MCF 10A (cell line): ENCODE results near the gene PLP1. TPM values are rescaled to one million over a fixed set of nuclear protein-coding genes. Genes with fewer than 3 reads are reported as not detected.
"Not testable (repeated sequence)": the region's sequence is repeated elsewhere in the genome, so short reads cannot be mapped to it uniquely, and the experiment has no call there.

ENCODE experiments used
- BruUV-seq: library from RNA; stranded (reverse); fragments of 400-500 nt; replicated peaks from 2 replicates; lab custom pipeline; 2021; lab: Mats Ljungman, UMichigan
- CTCF ChIA-PET: fragments of 300-600 bp; sonication (Branson Sonifier 250); formaldehyde crosslinking; extraction: SDS; loops from one replicate; lab custom pipeline; 2021; ENCODE audit warnings: antibody characterized with exemption, inconsistent platforms; lab: Yijun Ruan, JAX
- POLR2A ChIA-PET: fragments of 300-600, 350-650 bp; sonication (Branson Sonifier 250); formaldehyde crosslinking; extraction: SDS; loops from one replicate; lab custom pipeline; 2020; ENCODE audit warnings: antibody characterized with exemption, inconsistent platforms; lab: Yijun Ruan, JAX
- DNase-seq: peaks from one replicate; pipeline ENCODE4 v3.0.0-alpha.2; 2018; ENCODE audit not compliant: unreplicated experiment
- H3K27ac Mint-ChIP-seq: one replicate; pipeline ENCODE4 v1.8.0; 2022; ENCODE audit warnings: mild to moderate bottlenecking, low read depth, mixed read lengths; ENCODE audit not compliant: unreplicated experiment
- H3K27me3 Mint-ChIP-seq: one replicate; pipeline ENCODE4 v1.8.0; 2022; ENCODE audit warnings: mixed read lengths; ENCODE audit not compliant: insufficient read depth, unreplicated experiment
- H3K36me3 Mint-ChIP-seq: one replicate; pipeline ENCODE4 v1.8.0; 2022; ENCODE audit warnings: mild to moderate bottlenecking, moderate library complexity, mixed read lengths; ENCODE audit not compliant: insufficient read depth, unreplicated experiment
- H3K4me1 Mint-ChIP-seq: one replicate; pipeline ENCODE4 v1.8.0; 2022; ENCODE audit warnings: mixed read lengths; ENCODE audit not compliant: insufficient read depth, unreplicated experiment
- H3K4me3 Mint-ChIP-seq: one replicate; pipeline ENCODE4 v1.8.0; 2022; ENCODE audit warnings: mild to moderate bottlenecking, moderate library complexity, mixed read lengths; ENCODE audit not compliant: unreplicated experiment
- H3K9me3 Mint-ChIP-seq: one replicate; pipeline ENCODE4 v1.8.0; 2022; ENCODE audit warnings: mixed read lengths; ENCODE audit not compliant: unreplicated experiment
- intact Hi-C: fragments of 100-400 bp; cut with micrococcal nuclease; formaldehyde crosslinking; loops from 2 replicates; pipeline ENCODE4 v1.14.1; 2022
- total RNA-seq: library from RNA; stranded (reverse); gene quantifications from 2 replicates; pipeline ENCODE4 v1.2.3, GENCODE V29; 2022
- TF ChIP-seq, protein P1 (sequence below): fragments of 200-600 bp; IDR thresholded peaks from one replicate; pipeline ENCODE4 v1.8.0; 2022; ENCODE audit warnings: antibody characterized with exemption, mild to moderate bottlenecking; ENCODE audit not compliant: unreplicated experiment

Gene PLP1
- total RNA-seq, 1 experiment from 2014 or later, result not detected

DNA sequence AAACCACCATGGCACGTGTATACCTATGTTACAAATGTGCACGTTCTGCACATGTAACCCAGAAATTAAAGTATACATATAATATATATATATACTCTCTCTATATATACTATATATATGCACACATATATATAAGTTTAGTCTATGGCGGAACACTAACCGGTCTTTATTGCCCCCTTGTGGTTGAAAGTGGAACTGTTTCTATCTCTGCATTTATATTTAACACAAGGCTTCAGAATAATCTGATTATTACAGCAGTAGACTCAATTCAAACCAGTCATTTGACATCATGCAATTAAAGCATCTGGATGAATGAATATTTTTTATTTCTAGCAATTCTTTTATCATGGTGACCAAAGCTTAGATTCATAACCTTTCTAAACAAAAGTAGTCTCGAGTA is 40.9 kb downstream of the PLP1 start:
- intact Hi-C loops, result loop anchor here (1.0 to 2.0 kb wide), 3 partner anchors 129 to 329 kb away; no protein-coding TSS in a partner anchor
- CTCF ChIA-PET, result interaction anchor here (1.0 to 1.5 kb wide), 3 partner anchors 9 to 127 kb away, joined by 3 to 6 read pairs (median 5); no protein-coding TSS in a partner anchor
- TF ChIP-seq, protein P1, sequence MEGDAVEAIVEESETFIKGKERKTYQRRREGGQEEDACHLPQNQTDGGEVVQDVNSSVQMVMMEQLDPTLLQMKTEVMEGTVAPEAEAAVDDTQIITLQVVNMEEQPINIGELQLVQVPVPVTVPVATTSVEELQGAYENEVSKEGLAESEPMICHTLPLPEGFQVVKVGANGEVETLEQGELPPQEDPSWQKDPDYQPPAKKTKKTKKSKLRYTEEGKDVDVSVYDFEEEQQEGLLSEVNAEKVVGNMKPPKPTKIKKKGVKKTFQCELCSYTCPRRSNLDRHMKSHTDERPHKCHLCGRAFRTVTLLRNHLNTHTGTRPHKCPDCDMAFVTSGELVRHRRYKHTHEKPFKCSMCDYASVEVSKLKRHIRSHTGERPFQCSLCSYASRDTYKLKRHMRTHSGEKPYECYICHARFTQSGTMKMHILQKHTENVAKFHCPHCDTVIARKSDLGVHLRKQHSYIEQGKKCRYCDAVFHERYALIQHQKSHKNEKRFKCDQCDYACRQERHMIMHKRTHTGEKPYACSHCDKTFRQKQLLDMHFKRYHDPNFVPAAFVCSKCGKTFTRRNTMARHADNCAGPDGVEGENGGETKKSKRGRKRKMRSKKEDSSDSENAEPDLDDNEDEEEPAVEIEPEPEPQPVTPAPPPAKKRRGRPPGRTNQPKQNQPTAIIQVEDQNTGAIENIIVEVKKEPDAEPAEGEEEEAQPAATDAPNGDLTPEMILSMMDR, result peak; percentile 68
- Mint-ChIP-seq H3K9me3 (no peaks in the 10 kb centered on the region), H3K4me3 (no peak overlapping the region), H3K36me3 (no peaks in the 10 kb centered on the region), H3K4me1 (no peaks in the 10 kb centered on the region), H3K27me3 (peaks cover 36% of the 10 kb centered on the region), H3K27ac (no peak overlapping the region)
- DNase-seq, result peak; percentile 66
- POLR2A ChIA-PET, result no interaction called here
- BruUV-seq, result no TSS peak

DNA sequence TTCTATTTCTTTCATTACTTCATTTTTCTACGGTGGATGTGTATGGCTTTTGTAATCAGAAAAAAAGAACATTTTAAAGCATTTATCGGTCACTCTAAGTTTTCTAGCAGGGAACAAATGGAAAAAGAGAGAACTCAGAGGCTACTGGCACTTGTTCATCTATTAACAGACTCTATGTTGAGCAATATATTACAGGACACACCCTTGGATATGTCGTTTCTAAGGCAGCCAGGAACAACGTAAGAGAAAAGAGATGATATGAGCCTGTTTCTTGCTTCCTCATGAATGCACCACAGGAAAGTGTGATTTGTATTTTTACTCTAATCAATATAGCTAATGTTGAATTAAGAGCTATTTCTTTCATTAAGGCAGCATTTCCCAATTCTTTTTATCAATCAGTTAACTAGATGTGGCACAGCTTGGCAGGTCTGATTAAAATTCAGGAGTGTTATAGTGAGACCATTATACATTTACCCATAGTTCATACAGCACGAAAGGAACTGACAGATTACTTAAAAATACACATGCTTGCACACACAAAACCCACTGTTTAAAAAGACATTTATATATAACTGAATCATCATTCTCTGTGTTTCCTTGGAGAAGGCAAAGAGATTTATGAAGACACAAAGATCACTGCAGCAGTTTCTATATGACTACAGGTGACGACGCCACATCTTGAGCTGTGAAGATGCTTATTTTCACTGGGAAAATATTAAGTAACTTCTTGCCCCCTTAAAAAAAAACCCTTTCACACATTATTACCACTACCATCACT is 42.4 kb downstream of the PLP1 start:
- H3K4me1 Mint-ChIP-seq, result no peaks in the 10 kb centered on the region
- H3K36me3 Mint-ChIP-seq, result no peaks in the 10 kb centered on the region
- ChIA-PET POLR2A (no interaction called here), CTCF (interaction anchor here (0.6 to 1.0 kb wide), 3 partner anchors 26 to 315 kb away, joined by 3 to 7 read pairs (median 4); no protein-coding TSS in a partner anchor)
- TF ChIP-seq, protein P1, result no peak
- peaks cover 24% of the 10 kb centered on the region for H3K27me3 Mint-ChIP-seq
- H3K4me3 Mint-ChIP-seq, result no peak overlapping the region
- H3K27ac Mint-ChIP-seq, result no peak overlapping the region
- intact Hi-C loops, result no loop called here
- no peaks in the 10 kb centered on the region for H3K9me3 Mint-ChIP-seq
- DNase-seq, result no peak
- BruUV-seq, result no TSS peak

GRCh38 chrX:103820802-103821201 is 44.2 kb downstream of the PLP1 start:
- DNase-seq, H3K27ac Mint-ChIP-seq, BruUV-seq, POLR2A ChIA-PET, H3K9me3 Mint-ChIP-seq, H3K4me3 Mint-ChIP-seq, H3K36me3 Mint-ChIP-seq, H3K4me1 Mint-ChIP-seq, intact Hi-C loops: not testable (repeated sequence)
- CTCF ChIA-PET, result interaction anchor here (1.1 kb wide), 1 partner anchor 609 kb away, joined by 3 read pairs; no protein-coding TSS in a partner anchor
- H3K27me3 Mint-ChIP-seq, result peaks cover 17% of the 10 kb centered on the region

GRCh38 chrX:103823591-103823990 is 47.0 kb downstream of the PLP1 start:
- intact Hi-C loops, result no loop called here

More at GRCh38 chrX:103823591-103823990, 47.0 kb downstream of the PLP1 start:
- no peak for DNase-seq
- no peaks in the 10 kb centered on the region for H3K9me3 Mint-ChIP-seq
- POLR2A ChIA-PET, result no interaction called here
- no peak overlapping the region for H3K27ac Mint-ChIP-seq
- CTCF ChIA-PET, result interaction anchor here (0.6 to 1.1 kb wide), 2 partner anchors 50 to 1625 kb away, joined by 3 to 5 read pairs; no protein-coding TSS in a partner anchor
- BruUV-seq, result no TSS peak
- H3K4me1 Mint-ChIP-seq, result no peaks in the 10 kb centered on the region
- H3K4me3 Mint-ChIP-seq, result no peak overlapping the region
- TF ChIP-seq, protein P1, result no peak
- no peaks in the 10 kb centered on the region for H3K36me3 Mint-ChIP-seq
- H3K27me3 Mint-ChIP-seq, result peaks cover 20% of the 10 kb centered on the region
